ENCODE measurements around the gene TIAM1. TPM values are rescaled to one million over a fixed set of nuclear protein-coding genes. Genes with fewer than 3 reads are reported as not detected.

TIAM1 gene
- total and polyA plus RNA-seq, 12 donors: 6.5 to 33.3 (median 15.9) TPM

- no peak for DNase-seq
- H3K27me3 ChIP-seq: no peaks in the 10 kb centered on the region
- no peak overlapping the region for H3K4me3 ChIP-seq
- H3K9me3 ChIP-seq (replicated peaks in 1 of 3): no peaks in the 10 kb centered on the region
- intact Hi-C loops (cut with DNase I): no loop called here
- TF ChIP-seq POLR2A (IDR thresholded peaks at IDR 0.05): no peak
- TF ChIP-seq, protein P1, sequence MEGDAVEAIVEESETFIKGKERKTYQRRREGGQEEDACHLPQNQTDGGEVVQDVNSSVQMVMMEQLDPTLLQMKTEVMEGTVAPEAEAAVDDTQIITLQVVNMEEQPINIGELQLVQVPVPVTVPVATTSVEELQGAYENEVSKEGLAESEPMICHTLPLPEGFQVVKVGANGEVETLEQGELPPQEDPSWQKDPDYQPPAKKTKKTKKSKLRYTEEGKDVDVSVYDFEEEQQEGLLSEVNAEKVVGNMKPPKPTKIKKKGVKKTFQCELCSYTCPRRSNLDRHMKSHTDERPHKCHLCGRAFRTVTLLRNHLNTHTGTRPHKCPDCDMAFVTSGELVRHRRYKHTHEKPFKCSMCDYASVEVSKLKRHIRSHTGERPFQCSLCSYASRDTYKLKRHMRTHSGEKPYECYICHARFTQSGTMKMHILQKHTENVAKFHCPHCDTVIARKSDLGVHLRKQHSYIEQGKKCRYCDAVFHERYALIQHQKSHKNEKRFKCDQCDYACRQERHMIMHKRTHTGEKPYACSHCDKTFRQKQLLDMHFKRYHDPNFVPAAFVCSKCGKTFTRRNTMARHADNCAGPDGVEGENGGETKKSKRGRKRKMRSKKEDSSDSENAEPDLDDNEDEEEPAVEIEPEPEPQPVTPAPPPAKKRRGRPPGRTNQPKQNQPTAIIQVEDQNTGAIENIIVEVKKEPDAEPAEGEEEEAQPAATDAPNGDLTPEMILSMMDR (IDR thresholded peaks at IDR 0.05): no peak
- H3K27ac ChIP-seq: no peak overlapping the region
- WGBS, 4 donors: 82 to 87% (median 84%) methylated on average over 9 of the region's 9 CpGs
- H3K4me1 ChIP-seq (replicated peaks in 1 of 2): no peaks in the 10 kb centered on the region
- no peaks in the 10 kb centered on the region for H3K36me3 ChIP-seq (replicated peaks in 1 of 2)
Observed at GRCh38 chr21:31279986-31280385, 64.1 kb downstream of the TIAM1 start.

GRCh38 chr21:31279214-31279613, 64.8 kb downstream of the TIAM1 start:
- H3K4me3 ChIP-seq: no peak overlapping the region
- no peaks in the 10 kb centered on the region for H3K4me1 ChIP-seq (replicated peaks in 1 of 2)
- H3K9me3 ChIP-seq (replicated peaks in 1 of 3): no peaks in the 10 kb centered on the region
- H3K27ac ChIP-seq: no peak overlapping the region
- no peaks in the 10 kb centered on the region for H3K36me3 ChIP-seq (replicated peaks in 1 of 2)
- 87 to 95% (median 91%) methylated on average over 8 of the region's 8 CpGs for WGBS, 4 donors
- TF ChIP-seq, protein P1 (IDR thresholded peaks at IDR 0.05): no peak
- no peak for TF ChIP-seq POLR2A (IDR thresholded peaks at IDR 0.05)
- no peak for DNase-seq
- intact Hi-C loops (cut with DNase I): no loop called here
- no peaks in the 10 kb centered on the region for H3K27me3 ChIP-seq

DNA sequence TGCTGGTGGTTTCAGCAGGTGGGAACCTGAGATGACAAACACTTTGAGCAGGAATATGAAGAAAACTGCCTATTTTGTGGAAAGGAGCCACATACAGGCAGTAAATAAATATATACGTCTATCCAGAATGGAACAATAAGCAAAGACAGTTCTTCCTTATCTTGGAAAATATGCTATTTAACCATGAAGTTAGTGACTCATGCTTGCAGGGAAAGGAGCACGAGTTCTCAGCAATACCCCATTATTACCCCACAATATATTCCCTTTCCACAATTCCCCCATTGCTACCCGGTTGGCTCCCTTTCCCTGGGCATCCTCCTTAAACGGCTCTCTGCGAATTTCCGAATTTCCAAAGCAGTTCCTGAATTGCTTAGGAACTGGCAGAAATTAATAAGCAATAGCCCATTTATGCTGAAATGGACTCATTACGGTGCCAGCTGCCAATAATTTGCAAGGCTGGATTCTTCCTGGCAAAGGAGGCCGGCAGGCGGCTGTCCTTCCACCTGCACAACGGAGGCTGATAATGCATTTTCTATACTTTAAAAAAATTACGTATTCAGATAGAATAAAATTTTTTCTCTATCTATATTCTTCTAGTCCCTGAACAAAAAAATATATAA, 65.4 kb downstream of the TIAM1 start:
- TF ChIP-seq POLR2A (IDR thresholded peaks at IDR 0.05): no peak
- TF ChIP-seq, protein P1 (IDR thresholded peaks at IDR 0.05): no peak
- Histone ChIP-seq H3K9me3 (replicated peaks in 1 of 3) (no peaks in the 10 kb centered on the region), H3K27me3 (no peaks in the 10 kb centered on the region), H3K36me3 (replicated peaks in 1 of 2) (no peaks in the 10 kb centered on the region), H3K4me3 (no peak overlapping the region), H3K27ac (no peak overlapping the region), H3K4me1 (replicated peaks in 1 of 2) (no peaks in the 10 kb centered on the region)
- WGBS, 4 donors: 86 to 92% (median 88%) methylated on average over 11 of the region's 11 CpGs
- DNase-seq: no peak
- intact Hi-C loops (cut with DNase I): no loop called here

DNA sequence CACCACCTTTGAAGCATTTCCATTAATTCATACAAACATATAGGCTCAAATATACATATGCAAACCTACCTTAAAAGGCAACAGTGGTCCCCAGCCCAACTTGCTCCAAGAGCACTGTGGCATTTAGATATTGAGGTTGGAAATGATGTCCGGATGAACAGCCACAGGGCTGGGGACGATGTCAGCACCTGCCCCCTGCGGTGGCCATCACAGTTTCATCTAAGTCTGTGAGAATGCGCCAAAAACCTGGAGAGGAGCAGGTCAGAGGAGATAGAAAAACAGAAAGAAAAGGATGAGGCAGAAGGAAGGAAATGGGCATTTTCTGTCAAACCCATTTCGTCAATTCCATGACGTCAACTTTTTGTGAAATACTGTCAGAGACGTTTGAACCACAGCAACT, 67.4 kb downstream of the TIAM1 start:
- no peaks in the 10 kb centered on the region for H3K36me3 ChIP-seq (replicated peaks in 1 of 2)
- DNase-seq: no peak
- H3K9me3 ChIP-seq (replicated peaks in 1 of 3): no peaks in the 10 kb centered on the region
- no peak overlapping the region for H3K27ac ChIP-seq
- intact Hi-C loops (cut with DNase I): no loop called here
- H3K4me3 ChIP-seq: no peak overlapping the region
- no peaks in the 10 kb centered on the region for H3K4me1 ChIP-seq (replicated peaks in 1 of 2)
- WGBS, 4 donors: 81 to 88% (median 86%) methylated on average over 7 of the region's 7 CpGs
- TF ChIP-seq, protein P1 (IDR thresholded peaks at IDR 0.05): no peak
- no peak for TF ChIP-seq POLR2A (IDR thresholded peaks at IDR 0.05)
- H3K27me3 ChIP-seq: no peaks in the 10 kb centered on the region

Measured in adrenal gland (tissue), 12 donors.